K562 (cell line): ENCODE results near the gene ELAC1. TPM values are rescaled to one million over a fixed set of nuclear protein-coding genes. Genes with fewer than 3 reads are reported as not detected.

Experiments
- FOXP4 ChIP-seq: sonication (generic); formaldehyde crosslinking; IDR thresholded peaks from 2 replicates; pipeline ENCODE4 v1.8.0; 2022; ENCODE audit warnings: mild to moderate bottlenecking, missing genetic modification reagents, borderline replicate concordance
- L3MBTL2 ChIP-seq: fragments of 450-650 bp; IDR thresholded peaks from 2 replicates; pipeline ENCODE4 v1.6.1; 2016; ENCODE audit warnings: mild to moderate bottlenecking, moderate library complexity
- MAFK ChIP-seq: IDR thresholded peaks from 2 replicates; pipeline ENCODE4 v1.6.1; 2011; ENCODE audit warnings: low read length, improper control_type of control experiment
- MNT ChIP-seq, 2 experiments: fragments of 450-650 bp; conservative IDR thresholded peaks; 2 replicates each; pipeline ENCODE4 v1.6.1; 2017; ENCODE audit warnings: mild to moderate bottlenecking in 2 of 2, moderate library complexity in 2 of 2
- NR2C2 ChIP-seq, 2 experiments: fragments of 200-800 bp in 1 of 2; sonication (Bioruptor generic) in 1 of 2; sonication (generic) in 1 of 2; formaldehyde crosslinking in 1 of 2; IDR thresholded peaks; 2 replicates each; pipeline versions ENCODE4 v1.6.1 to v1.8.0; 2016 to 2022; ENCODE audit warnings: mild to moderate bottlenecking in 1 of 2, missing compliant biosample characterization in 1 of 2, missing genetic modification characterization in 1 of 2, missing genetic modification reagents in 1 of 2
- PML ChIP-seq: IDR thresholded peaks from 2 replicates; pipeline ENCODE4 v1.6.1; 2012; ENCODE audit warnings: low read length, inconsistent platforms
- UBTF ChIP-seq, 2 experiments: IDR thresholded peaks; 2 replicates each; pipeline ENCODE4 v1.6.1; 2012; ENCODE audit warnings: improper control_type of control experiment in 2 of 2, low read depth in 2 of 2, low read length in 2 of 2, borderline replicate concordance in 1 of 2
- ZNF407 ChIP-seq: fragments of 450-650 bp; IDR thresholded peaks from 2 replicates; pipeline ENCODE4 v1.6.1; 2016; ENCODE audit warnings: low read depth
- polyA plus RNA-seq, 8 experiments: library from polyadenylated mRNA; depleted of rRNA in 4 of 8; stranded (reverse) in 5 of 8; unstranded in 3 of 8; fragments of >200 nt; fragmentation: Nextera tagmentation in 2 of 8; fragmentation: Illumina TruSeq in 1 of 8; extraction: Ambion mirVana in 2 of 8; extraction: Trizol in 1 of 8; gene quantifications; 2 replicates each; pipeline versions ENCODE4 v1.2.1 to v1.2.3, GENCODE V29; 2011 to 2014; ENCODE audit warnings: inconsistent platforms in 1 of 8, missing spikeins in 1 of 8
- total RNA-seq, 7 experiments: library from RNA; depleted of rRNA in 6 of 7; stranded (reverse); fragments of >200 nt in 6 of 7; fragmentation: Illumina TruSeq in 2 of 7; extraction: Trizol in 2 of 7; gene quantifications; 2 replicates each; pipeline versions ENCODE4 v1.2.1 to v1.2.3, GENCODE V29; 2011 to 2021; ENCODE audit warnings: low replicate concordance in 1 of 7

The ELAC1 gene
- total and polyA plus RNA-seq, 9 of the 15 experiments (the other 6 are each of a cell fraction or from before 2014, with no cell fraction given): 3.7 to 7.7 (median 4.9) TPM

GRCh38 chr18:51029694-51030536, 62.1 kb downstream of the ELAC1 start, which contains the start of gene SMAD4 (continued):
- TF ChIP-seq ZNF407: no peak
- TF ChIP-seq PML: peak; percentile 69
- peak; percentile 81; the same call in 1 of the 2 replicates for TF ChIP-seq L3MBTL2
- TF ChIP-seq NR2C2 (CRISPR knock-in tag; IDR thresholded peaks at IDR 0.05): no peak
- peak; percentile 88 for TF ChIP-seq NR2C2 (tag; IDR thresholded peaks at IDR 0.05)
- no peak for TF ChIP-seq FOXP4
- TF ChIP-seq UBTF (IDR thresholded peaks at IDR 0.05; ENCODE audit: borderline replicate concordance in 1 of 2, low read depth in 2 of 2, low read length in 2 of 2): no peak
- TF ChIP-seq MAFK: no peak
- TF ChIP-seq MNT (conservative IDR thresholded peaks at IDR 0.05): peak in 1 of 2 experiments; percentile 7; a peak in 1 of 4 replicates
